ENCODE results near the gene RERE. TPM values are rescaled to one million over a fixed set of nuclear protein-coding genes. Genes with fewer than 3 reads are reported as not detected.

RERE gene
- total RNA-seq, 2 experiments from 2014 or later: 73.1 to 211 TPM

- BruUV-seq (replicated peaks): no TSS peak
- H2AFZ ChIP-seq (ENCODE audit: low read length): no peak overlapping the region
- TF ChIP-seq EZH2phosphoT487 (IDR thresholded peaks at IDR 0.05; ENCODE audit: borderline replicate concordance, low read depth, low read length) (no peak), CTCF (conservative IDR thresholded peaks at IDR 0.05; ENCODE audit: low read length) (no peak)
- H3K9me3 ChIP-seq (ENCODE audit: low read length): no peaks in the 10 kb centered on the region
- peaks cover 60% of the 10 kb centered on the region for H3K4me1 ChIP-seq (ENCODE audit: insufficient read depth, low read length, poor library complexity, severe bottlenecking)
- intact Hi-C loops (cut with micrococcal nuclease; ENCODE audit: unreplicated experiment): no loop called here
- no peak for DNase-seq (ENCODE audit: low spot score)
- H3K27ac ChIP-seq (ENCODE audit: low read depth, low read length, poor library complexity, severe bottlenecking): peak overlapping the region; percentile 32
- POLR2A ChIA-PET: interaction anchor here (1.1 to 1.7 kb wide), 4 partner anchors 8 to 32 kb away, joined by 3 to 5 read pairs (median 4); no protein-coding TSS in a partner anchor
- H4K20me1 ChIP-seq (ENCODE audit: insufficient read depth, low read length): no peaks in the 10 kb centered on the region
- no peak overlapping the region for H3K4me3 ChIP-seq (ENCODE audit: low read depth, low read length, poor library complexity, severe bottlenecking)
- peaks cover 37% of the 10 kb centered on the region for H3K36me3 ChIP-seq (ENCODE audit: insufficient read depth, low read length)
- H3K79me2 ChIP-seq (ENCODE audit: insufficient read depth, low read depth, low read length): peaks cover 25% of the 10 kb centered on the region; the same call in 1 of the 2 replicates
- no peak overlapping the region for H3K4me2 ChIP-seq (ENCODE audit: low read length)
- no peaks in the 10 kb centered on the region for H3K9me2 ChIP-seq (ENCODE audit: insufficient read depth, low read length)
- CTCF ChIA-PET (ENCODE audit: unreplicated experiment): no interaction called here
Measured at GRCh38 chr1:8441426-8441825, 376.0 kb downstream of the RERE start.

- H3K4me2 ChIP-seq (ENCODE audit: low read length): peak overlapping the region; percentile 73
- ChIA-PET CTCF (ENCODE audit: unreplicated experiment) (no interaction called here), POLR2A (interaction anchor here (0.6 to 2.0 kb wide), 8 partner anchors 9 to 87 kb away, joined by 3 to 10 read pairs (median 4); no protein-coding TSS in a partner anchor)
- peaks cover 40% of the 10 kb centered on the region; the same call in 1 of the 2 replicates for H3K79me2 ChIP-seq (ENCODE audit: insufficient read depth, low read depth, low read length)
- peak overlapping the region; percentile 35 for H3K4me3 ChIP-seq (ENCODE audit: low read depth, low read length, poor library complexity, severe bottlenecking)
- TF ChIP-seq CTCF (conservative IDR thresholded peaks at IDR 0.05; ENCODE audit: low read length) (0 out of 2 replicates have a peak, but pooled peaks have one; percentile 34), EZH2phosphoT487 (IDR thresholded peaks at IDR 0.05; ENCODE audit: borderline replicate concordance, low read depth, low read length) (no peak)
- H3K27ac ChIP-seq (ENCODE audit: low read depth, low read length, poor library complexity, severe bottlenecking): peak overlapping the region; percentile 67
- DNase-seq (ENCODE audit: low spot score): peak; percentile 79
- H3K4me1 ChIP-seq (ENCODE audit: insufficient read depth, low read length, poor library complexity, severe bottlenecking): peaks cover 77% of the 10 kb centered on the region
- intact Hi-C loops (cut with micrococcal nuclease; ENCODE audit: unreplicated experiment): no loop called here
- BruUV-seq (replicated peaks): no TSS peak
- peaks cover 28% of the 10 kb centered on the region for H3K36me3 ChIP-seq (ENCODE audit: insufficient read depth, low read length)
- no peak overlapping the region; the same call in 1 of the 2 replicates for H2AFZ ChIP-seq (ENCODE audit: low read length)
- no peaks in the 10 kb centered on the region for H3K9me2 ChIP-seq (ENCODE audit: insufficient read depth, low read length)
- H4K20me1 ChIP-seq (ENCODE audit: insufficient read depth, low read length): no peaks in the 10 kb centered on the region
- no peaks in the 10 kb centered on the region for H3K9me3 ChIP-seq (ENCODE audit: low read length)
Measured at GRCh38 chr1:8439015-8439702, 378.3 kb downstream of the RERE start.

GRCh38 chr1:8438489-8438888, 379.0 kb downstream of the RERE start:
- no peak for DNase-seq (ENCODE audit: low spot score)
- TF ChIP-seq CTCF (conservative IDR thresholded peaks at IDR 0.05; ENCODE audit: low read length): no peak
- H2AFZ ChIP-seq (ENCODE audit: low read length): no peak overlapping the region; the same call in 1 of the 2 replicates
- peaks cover 76% of the 10 kb centered on the region for H3K4me1 ChIP-seq (ENCODE audit: insufficient read depth, low read length, poor library complexity, severe bottlenecking)
- intact Hi-C loops (cut with micrococcal nuclease; ENCODE audit: unreplicated experiment): no loop called here
- peaks cover 23% of the 10 kb centered on the region for H3K36me3 ChIP-seq (ENCODE audit: insufficient read depth, low read length)
- H4K20me1 ChIP-seq (ENCODE audit: insufficient read depth, low read length): no peaks in the 10 kb centered on the region
- H3K79me2 ChIP-seq (ENCODE audit: insufficient read depth, low read depth, low read length): peaks cover 44% of the 10 kb centered on the region; the same call in 1 of the 2 replicates
- TSS peak; percentile 17 for BruUV-seq (replicated peaks)
- no peaks in the 10 kb centered on the region for H3K9me2 ChIP-seq (ENCODE audit: insufficient read depth, low read length)
- no peaks in the 10 kb centered on the region for H3K9me3 ChIP-seq (ENCODE audit: low read length)
- peak overlapping the region; percentile 35 for H3K4me3 ChIP-seq (ENCODE audit: low read depth, low read length, poor library complexity, severe bottlenecking)
- peak overlapping the region; percentile 73 for H3K4me2 ChIP-seq (ENCODE audit: low read length)
- ChIA-PET POLR2A (interaction anchor here (0.6 to 2.0 kb wide), 11 partner anchors 8 to 87 kb away, joined by 3 to 10 read pairs (median 3); no protein-coding TSS in a partner anchor), CTCF (ENCODE audit: unreplicated experiment) (no interaction called here)
- H3K27ac ChIP-seq (ENCODE audit: low read depth, low read length, poor library complexity, severe bottlenecking): peak overlapping the region; percentile 67

Data from OCI-LY7 (cell line).